IPS DF 4.7 (cell line): ENCODE data around the gene NOPCHAP1.
"Not testable (repeated sequence)": the region's sequence is repeated elsewhere in the genome, so short reads cannot be mapped to it uniquely, and the experiment has no call there.

ENCODE experiments used
- DNase-seq: peaks from one replicate; pipeline ENCODE4 v3.0.0-alpha.2; 2013; ENCODE audit warnings: low spot score; ENCODE audit errors: extremely low read depth

Gene NOPCHAP1

GRCh38 chr12:104964167-104964855 is 21.8 kb upstream of the NOPCHAP1 start:
- DNase-seq = no peak

- DNase-seq = no peak
Measured at GRCh38 chr12:104964856-104965205, 21.3 kb upstream of the NOPCHAP1 start.

- DNase-seq = no peak
Measured at GRCh38 chr12:104966677-104967076, 19.4 kb upstream of the NOPCHAP1 start.

- no peak for DNase-seq
Measured at GRCh38 chr12:104969343-104969742, 16.8 kb upstream of the NOPCHAP1 start.

GRCh38 chr12:104971306-104971705 is 14.8 kb upstream of the NOPCHAP1 start:
- no peak for DNase-seq

- no peak for DNase-seq
Measured at GRCh38 chr12:104973250-104973649, 12.9 kb upstream of the NOPCHAP1 start.

DNA sequence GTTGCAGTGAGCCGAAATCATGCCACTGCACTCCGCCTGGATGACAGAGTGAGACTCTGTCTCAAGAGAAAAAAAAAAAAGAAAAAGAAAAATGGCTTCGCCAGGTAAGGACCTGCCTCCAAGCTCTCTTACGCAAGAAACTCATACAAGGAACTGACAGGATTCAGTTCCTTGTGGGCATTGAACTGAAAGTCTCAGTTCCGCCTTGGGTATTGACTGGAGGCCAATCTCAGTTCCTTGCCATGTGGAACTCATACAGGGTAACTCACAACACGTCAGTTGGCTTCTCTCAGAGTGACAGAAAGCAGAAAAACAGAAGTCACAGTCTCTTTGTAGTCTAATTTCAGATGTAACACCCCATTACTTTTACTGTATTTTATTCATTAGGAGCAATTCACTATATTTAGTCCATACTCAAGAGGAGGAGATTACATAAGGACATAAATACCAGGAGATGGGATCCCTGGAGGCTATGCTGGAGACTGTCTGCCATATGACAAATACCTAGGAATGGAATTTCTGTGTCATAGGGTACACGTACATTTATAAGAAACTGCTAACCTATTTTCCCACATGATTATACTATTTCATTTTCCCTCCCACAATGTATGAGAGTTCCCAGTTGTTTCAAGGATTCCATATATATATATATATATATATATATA is 11.4 kb upstream of the NOPCHAP1 start:
- DNase-seq = no peak

GRCh38 chr12:104975587-104976343 is 10.4 kb upstream of the NOPCHAP1 start:
- no peak for DNase-seq

- no peak for DNase-seq
Measured at GRCh38 chr12:104976703-104977102, 9.4 kb upstream of the NOPCHAP1 start.

- not testable (repeated sequence) for DNase-seq
Measured at GRCh38 chr12:104977688-104978087, 8.4 kb upstream of the NOPCHAP1 start.

DNA sequence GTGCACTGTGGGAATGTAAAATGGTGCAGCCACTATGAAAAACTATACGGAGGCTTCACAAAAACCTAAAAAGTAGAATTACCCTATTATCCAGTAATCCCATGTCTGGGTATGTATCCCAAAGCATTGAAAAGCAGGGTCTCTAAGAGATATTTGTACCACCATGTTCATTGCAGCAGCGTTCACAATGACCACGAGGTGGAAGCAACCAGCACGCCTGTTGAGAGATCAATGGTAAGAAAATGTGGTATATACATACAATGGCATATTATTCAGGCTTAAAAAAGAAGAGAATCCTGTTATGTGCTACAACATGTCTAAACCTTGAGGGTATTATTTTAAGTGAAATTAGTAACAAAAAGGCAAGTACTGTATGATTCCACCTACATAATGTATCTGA is 910 bp upstream of the NOPCHAP1 start:
- no peak for DNase-seq

- DNase-seq = no peak
Measured at GRCh38 chr12:104990950-104991349, 4.8 kb downstream of the NOPCHAP1 start.

GRCh38 chr12:104991565-104992128 is 5.5 kb downstream of the NOPCHAP1 start:
- DNase-seq = no peak

DNA sequence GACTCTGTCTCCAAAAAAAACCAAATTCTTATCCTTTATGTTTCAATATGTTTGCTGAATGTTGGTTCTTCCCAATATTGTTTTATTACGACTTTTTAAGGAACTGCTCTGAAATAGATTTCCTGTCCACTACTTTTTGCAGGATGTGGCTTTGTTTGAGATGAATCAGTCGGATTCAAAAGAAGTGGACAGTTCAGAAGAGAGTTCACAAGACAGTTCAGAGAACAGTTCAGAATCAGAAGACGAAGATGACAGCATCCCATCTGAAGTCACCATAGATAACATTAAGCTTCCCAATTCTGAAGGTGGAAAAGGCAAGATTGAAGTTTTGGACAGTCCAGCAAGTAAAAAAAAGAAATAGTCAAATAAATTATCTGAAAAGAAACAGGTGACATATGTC is 8.2 kb downstream of the NOPCHAP1 start:
- DNase-seq = no peak

DNA sequence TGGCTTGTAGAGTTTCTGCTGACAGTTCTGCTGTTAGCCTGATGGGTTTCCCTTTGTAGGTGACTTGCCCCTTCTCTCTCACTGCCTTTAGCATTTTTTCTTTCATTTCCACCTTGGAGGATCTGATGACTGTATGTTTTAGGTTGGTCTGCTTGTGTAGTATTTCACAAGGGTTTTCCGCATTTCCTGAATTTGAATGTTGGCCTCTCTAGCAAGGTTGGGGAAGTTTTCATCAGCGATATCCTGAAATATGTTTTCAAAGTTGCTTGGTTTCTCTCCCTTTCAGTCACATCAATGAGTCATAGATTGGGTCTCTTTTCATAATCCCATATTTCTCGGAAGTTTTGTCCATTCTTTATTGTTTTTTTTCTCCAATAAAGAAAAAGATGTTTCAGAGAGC is 11.4 kb downstream of the NOPCHAP1 start:
- DNase-seq = no peak

DNA sequence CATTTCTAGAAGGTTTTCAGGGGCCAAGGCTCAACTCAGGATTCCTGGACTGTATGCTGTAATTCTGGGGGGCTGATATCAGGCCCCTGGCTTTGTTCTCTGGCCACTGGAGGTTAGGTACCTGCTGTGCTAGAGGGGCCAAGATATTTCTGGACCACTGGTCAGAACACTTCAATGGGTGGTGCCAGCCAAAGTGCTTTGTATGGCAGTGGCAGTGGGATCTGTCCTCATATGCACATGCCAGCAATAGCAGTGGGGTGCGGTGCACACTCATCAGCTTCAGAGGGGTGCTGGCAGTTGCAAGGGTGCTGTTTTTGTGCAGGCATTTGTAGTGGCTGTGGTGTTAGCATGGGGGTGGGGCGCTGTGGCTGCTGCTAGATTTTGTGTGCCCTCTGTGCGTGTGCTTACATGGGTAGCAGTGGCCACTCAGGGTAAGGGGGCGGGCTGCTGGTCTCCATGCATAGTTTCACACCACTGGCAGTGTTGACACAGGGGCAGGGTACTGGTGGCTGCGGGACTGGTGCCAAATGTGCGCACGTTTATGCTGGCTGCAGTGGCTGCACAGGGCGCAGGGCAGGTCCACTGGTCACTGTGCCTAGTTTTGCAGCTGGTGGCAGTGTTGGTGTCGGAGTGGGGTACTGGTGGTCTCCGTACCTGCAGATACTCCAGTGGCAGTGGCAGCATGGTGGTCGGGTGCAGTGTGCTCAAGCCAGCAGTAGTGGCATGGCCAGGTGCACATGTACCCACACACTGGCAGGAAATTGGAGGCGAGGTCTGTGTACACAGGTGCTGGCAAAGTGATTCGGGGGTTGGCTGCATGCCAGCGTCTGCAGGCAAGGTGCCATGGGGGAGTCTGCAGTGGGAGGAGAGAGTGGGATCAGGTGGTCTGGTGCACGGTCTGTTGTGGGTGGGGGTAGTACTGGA is 12.6 kb downstream of the NOPCHAP1 start:
- DNase-seq = no peak

DNA sequence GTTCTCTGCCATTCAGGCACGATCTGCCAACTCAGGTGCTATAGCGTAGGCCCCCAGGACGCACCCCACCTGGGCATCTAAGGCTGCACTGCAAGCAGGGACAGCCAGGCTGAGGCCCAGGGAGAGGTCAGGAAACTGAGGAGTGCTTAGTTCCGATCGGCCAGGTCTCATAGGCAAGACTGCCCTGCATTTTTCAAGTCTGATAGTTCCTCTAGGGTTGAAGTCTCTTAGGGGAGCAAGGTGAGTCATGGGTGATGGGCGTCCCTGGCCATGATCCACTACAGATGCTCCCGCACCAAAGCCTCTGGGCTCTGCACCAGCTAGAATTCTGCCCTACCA is 13.2 kb downstream of the NOPCHAP1 start:
- no peak for DNase-seq

DNA sequence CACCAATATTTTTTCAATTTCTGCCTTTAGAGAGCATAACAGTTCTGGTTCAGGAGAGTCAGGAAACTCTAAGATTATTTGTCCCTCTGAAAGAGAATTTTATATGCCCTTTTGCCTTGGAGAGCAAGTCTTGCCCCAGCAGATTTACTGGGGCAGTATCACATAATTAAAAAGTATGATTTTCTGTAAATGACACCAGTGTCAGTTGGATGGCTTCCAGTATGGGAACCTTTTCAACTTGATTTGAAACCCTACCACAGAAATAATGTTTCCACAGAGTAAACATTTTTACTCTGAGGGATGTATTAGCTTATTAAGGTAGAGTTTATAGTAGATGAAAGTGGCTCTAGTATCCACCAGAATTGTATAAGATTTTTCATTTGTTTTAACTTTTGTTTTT is 15.4 kb downstream of the NOPCHAP1 start:
- DNase-seq = no peak

DNA sequence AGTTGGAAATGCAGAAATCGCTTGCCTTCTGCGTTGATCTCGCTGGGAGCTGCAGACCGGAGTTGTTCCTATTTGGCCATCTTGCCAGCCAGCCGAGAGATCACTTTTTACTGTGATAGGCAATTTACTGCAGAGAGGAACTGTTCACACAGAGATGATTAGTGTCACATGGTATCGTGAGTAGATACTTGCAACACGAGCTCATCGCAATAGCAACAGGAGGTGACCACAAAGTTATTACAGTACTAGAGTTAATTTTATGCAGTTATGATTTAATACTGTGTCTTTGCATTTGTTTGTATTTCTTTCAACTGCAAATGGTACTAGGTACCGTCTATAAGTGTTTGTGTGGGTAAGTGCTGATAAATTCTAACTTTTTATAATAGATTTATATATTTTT is 27.8 kb downstream of the NOPCHAP1 start:
- no peak for DNase-seq

GRCh38 chr12:105014603-105015002 is 28.5 kb downstream of the NOPCHAP1 start:
- DNase-seq = no peak

DNA sequence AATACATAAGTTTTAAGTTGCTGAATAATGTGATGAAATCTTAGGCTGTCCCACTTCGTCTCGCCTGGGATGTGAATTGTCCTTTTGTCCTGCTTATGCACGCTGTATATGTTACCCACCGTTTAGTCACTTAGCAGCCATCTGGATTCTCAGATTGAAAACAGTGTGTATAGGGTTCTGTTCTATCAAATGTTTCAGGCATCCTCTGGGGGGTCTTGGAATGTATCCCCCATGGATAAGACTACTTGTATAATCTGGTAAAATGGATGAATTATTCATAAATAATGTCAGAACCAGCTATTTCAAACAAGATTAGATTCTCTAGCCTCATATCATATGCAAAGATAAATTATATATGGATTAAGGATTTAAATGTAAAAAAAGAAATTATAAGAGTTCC is 29.4 kb downstream of the NOPCHAP1 start:
- no peak for DNase-seq
